Stimulated activated CD4-positive, alpha-beta T cell treated with anti-CD3 and anti-CD28 coated beads, Interleukin-1b, Interleukin-23, amount 100 ng/mL, for 24 hours (primary cell): ENCODE measurements around the gene TWF2.
A peak's percentile ranks its signal among the peaks of the same experiment; 100 is the strongest.

ENCODE experiments used
- DNase-seq, 4 experiments: peaks; one replicate each; pipeline ENCODE4 v3.0.0-alpha.2; 2020; ENCODE audit warnings: low read depth in 4 of 4, low spot score in 1 of 4

Gene TWF2

DNA sequence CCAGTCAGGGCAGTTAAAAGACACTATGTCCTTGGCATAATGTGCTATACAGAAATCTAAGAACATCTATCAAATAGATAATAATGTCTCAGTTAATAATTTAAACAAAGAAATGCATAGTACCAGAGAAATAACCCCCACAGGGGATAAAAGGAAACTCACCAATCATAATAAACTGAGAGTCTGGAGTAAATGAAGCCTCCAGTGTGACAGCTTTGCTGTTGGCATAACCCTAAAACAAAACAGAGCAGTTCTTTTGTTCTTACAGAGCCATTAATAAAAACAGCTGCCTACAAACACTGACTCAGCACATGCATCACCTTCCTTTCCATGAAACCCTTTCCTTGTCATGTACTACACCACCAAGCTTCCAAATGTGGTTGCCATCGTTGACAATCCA, 20.1 kb upstream of the TWF2 start:
- no peak for DNase-seq

- DNase-seq = no peak
Observed at GRCh38 chr3:52257911-52258310, 19.0 kb upstream of the TWF2 start.

GRCh38 chr3:52256622-52257021, 17.7 kb upstream of the TWF2 start:
- no peak for DNase-seq

DNA sequence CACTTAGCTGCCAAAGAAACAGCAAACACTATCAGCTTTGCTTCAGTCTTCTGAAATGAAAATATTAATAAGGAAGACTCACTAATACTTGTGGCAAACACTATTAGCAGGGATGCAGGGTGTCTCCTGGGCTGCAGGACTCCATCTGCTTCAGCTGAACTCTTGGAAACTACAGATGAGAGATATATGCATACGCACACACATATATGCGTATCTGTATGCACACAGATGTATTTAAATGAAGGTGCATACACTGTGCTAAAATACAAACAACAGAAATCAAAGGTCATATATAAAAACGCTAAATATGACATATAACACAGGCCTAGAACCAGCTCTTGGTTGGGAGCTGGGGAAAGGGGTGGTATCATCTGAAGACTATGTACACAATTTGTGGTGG, 17.2 kb upstream of the TWF2 start:
- no peak for DNase-seq

- no peak for DNase-seq
Observed at GRCh38 chr3:52254608-52255007, 15.7 kb upstream of the TWF2 start.

DNA sequence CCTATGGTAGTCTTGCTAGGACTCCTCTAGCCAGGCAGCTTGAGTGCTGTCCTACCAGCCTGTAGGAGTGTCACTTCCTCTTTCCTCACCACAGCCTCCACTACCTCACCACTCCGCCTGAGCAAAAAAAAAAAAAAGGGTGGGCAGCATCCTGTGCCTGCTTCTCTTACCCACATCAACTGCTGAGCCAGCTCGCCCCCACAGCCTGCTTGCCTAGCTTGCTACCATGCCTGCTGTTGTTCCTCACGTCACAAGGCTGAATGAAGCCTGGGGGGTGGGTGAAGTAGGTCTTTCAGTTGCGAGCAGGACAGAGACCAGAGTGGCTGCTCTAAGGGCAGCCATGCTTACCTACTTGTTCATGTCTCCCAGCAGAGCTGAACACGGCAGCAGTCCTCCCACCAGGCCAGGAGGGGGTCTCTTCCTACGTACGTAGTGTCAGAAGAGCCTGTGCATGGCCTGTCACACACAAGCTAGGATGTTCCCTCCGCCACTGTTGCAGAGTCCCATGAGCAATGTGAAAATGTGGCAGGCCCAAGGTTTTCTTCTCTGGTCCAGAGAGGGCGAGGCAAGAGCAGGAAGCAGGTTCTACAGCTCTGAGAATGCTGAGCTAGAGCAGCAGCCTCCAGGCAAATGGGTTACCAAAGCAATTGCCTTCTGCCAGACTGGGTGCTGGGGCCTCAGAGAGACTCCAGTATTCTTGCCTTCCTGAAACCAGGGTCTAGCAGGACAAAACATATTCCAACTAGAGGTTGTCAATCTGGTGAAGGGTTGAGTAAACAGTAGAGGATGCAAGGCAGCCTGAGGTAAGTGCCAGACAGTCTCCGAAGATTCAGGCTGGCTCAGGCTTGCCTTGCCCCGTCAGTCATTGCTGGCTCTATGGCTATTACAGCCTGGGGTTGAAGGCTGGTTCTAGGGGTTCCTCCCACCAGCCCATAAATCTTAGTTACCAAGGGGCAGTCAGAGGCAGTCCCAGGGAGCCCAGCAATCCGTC, 14.7 kb upstream of the TWF2 start:
- peak in 3 of 4 experiments; percentile 54 to 78 (median 64) for DNase-seq

GRCh38 chr3:52250122-52250521, 11.2 kb upstream of the TWF2 start:
- DNase-seq = no peak

- DNase-seq = no peak
Observed at GRCh38 chr3:52249683-52250082, 10.7 kb upstream of the TWF2 start.

DNA sequence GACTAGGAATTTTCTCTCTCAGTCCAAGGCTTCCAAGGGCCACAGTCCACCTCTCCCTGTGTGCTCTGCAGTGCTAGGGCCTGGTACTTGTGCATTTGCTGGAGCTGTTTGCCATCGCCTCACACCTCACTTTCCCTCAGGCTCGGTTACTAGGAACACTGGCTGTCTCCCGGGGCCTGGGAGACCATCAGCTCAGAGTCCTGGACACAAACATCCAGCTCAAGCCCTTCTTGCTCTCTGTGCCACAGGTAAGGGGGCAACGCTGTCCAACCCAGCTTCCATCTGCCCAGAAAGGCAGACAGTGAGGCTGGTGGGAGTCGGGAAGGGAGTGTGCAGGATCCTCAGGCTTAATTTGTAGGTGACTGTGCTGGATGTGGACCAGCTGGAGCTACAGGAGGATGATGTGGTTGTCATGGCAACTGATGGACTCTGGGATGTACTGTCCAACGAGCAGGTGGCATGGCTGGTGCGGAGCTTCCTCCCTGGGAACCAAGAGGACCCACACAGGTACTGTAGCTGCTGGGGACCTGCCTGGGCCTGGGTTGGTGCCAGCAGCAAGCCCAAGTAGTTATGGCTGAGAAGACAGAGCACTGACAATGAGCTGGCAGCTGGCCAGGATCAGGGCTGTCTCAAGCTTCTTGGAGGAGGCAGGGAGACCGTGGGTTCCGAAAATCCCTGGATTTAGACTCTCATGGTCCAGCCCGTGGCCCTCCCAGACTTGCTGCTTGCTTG, 10.0 kb upstream of the TWF2 start:
- no peak for DNase-seq

DNA sequence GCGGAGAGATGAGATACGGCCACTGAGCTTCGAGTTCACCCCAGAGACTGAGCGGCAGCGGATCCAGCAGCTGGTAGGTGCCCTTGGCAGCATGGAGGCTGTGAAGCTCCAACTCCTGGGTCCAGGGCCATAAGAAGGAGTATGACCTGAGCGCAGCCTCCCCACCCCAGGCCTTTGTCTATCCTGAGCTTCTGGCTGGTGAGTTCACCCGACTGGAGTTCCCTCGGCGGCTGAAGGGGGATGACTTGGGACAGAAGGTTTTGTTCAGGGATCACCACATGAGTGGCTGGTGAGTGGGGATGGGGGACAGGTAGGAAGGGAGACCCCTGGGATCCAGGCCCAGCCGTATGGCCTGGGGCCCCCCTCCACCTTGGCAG, 9.2 kb upstream of the TWF2 start:
- DNase-seq = no peak

- DNase-seq = no peak
Observed at GRCh38 chr3:52247409-52248164, 8.6 kb upstream of the TWF2 start.

DNA sequence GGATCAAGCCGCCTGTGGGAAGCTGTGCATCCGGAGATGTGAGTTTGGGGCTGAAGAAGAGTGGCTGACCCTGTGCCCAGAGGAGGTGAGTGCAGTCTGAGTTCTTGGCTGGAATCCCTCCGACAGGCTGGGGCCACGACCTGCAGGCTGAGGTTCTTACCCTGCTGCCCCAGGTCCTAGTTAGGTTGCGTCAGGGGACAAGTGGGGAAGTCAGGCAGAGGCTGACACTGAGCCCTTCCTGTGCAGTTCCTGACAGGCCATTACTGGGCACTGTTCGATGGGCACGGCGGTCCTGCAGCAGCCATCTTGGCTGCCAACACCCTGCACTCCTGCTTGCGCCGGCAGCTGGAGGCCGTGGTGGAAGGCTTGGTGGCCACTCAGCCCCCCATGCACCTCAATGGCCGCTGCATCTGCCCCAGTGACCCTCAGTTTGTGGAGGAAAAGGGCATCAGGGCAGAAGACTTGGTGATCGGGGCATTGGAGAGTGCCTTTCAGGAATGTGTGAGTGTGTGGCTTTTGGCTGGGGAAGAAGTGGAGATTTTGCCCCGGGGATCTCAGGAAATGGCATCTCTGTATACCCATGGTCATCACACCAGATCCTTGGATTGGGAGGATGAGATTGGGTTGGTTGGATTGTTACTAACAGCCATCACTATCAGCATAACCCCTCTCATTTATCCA, 7.9 kb upstream of the TWF2 start:
- DNase-seq = no peak

GRCh38 chr3:52246264-52246620, 7.3 kb upstream of the TWF2 start:
- no peak for DNase-seq

DNA sequence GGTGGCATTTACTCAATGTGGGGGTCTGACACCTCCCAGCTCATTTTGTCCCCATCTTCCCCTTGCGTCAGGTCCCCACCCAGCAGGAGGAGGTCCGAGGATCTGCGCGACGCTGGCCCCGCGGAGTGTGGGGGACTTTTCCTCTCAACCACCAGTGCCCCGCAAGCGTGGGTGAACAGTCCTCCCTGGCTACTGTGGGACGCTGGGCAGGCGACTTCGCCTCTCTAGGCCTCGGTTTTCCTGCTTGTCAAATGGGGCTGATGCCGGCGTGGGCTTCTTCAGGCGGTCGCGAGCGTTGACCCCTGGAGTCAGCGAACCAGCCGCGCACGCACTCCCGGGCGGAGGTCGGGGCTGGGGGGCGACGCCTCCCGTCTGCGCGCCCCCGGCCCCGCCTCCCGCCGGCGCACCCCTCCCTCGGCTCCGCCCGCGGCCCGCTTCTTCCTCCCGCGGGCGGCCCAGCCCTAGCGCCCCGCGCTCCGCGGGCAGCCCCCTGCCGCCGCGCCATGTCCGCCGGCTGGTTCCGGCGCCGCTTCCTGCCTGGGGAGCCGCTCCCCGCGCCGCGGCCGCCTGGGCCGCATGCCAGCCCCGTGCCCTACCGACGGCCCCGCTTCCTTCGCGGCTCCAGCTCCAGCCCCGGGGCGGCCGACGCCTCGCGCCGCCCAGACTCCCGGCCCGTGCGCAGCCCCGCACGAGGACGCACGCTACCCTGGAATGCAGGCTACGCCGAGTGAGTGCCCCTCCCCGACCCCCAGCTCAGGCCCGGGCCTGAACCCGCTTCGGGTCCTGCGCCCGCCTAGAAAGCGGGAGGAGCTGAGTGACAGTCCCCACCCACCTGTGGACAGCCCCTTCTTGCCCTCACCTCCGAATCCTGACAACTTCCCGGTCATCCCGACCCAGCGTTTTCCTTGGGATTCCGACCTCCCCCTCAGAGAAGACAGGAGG, 6.6 kb upstream of the TWF2 start, which contains the start of gene PPM1M:
PPM1M (plus strand) TSS at position 438 of the 942 bp plus-strand sequence; CDS start at position 504, 66 bp downstream.
- no peak for DNase-seq

DNA sequence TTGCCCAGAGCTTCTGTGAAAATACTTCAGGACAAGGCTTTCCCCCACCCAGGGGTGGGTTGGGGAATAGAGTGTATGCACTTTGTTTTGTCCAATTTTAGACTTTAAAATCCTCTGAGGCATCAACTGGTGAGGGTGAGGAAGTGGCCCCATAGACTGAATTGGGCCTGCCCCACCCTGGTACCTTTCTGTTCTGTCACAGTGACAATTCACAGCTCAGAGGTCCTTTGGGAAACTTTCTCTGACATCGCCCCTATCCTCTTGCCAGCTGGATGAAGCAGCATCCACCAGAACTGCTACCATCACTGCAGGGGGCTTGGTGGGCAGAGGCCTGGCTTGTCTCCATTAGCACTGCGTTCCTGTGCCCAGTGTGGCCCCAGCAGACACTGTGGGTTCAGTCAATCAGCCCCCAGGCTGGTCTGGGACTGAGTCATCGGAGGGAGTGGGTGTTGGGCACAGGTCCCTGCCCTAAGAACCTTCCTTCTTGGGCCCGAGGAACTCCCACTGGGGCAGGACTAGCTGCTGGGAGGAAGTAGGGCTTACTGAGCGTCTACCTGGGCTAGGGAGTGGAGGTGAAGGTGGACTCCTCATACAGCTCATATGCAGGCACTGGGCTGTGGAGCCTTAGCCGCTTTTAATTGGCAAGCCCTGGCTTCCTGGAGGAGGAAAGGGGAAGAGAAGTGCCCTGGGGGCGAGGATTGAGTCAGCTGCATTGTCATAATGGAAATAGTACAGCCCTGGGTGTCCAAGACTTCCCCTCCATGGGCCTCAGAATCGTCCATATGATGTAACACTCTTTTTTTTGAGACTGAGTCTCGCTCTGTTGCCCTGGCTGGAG, 5.1 kb upstream of the TWF2 start:
- DNase-seq = peak in 1 of 4 experiments; percentile 50

- no peak for DNase-seq
Observed at GRCh38 chr3:52242039-52242438, 3.1 kb upstream of the TWF2 start.

GRCh38 chr3:52240886-52241370, 2.0 kb upstream of the TWF2 start:
- DNase-seq = no peak

- no peak for DNase-seq
Observed at GRCh38 chr3:52240059-52240885, 1.3 kb upstream of the TWF2 start.
